ENCODE measurements around the gene NAPEPLD. TPM values are rescaled to one million over a fixed set of nuclear protein-coding genes. Genes with fewer than 3 reads are reported as not detected.
"Not testable (repeated sequence)": the region's sequence is repeated elsewhere in the genome, so short reads cannot be mapped to it uniquely, and the experiment has no call there.

The NAPEPLD gene
- total RNA-seq, 2 experiments from 2014 or later: 7.2 to 7.4 TPM

DNA sequence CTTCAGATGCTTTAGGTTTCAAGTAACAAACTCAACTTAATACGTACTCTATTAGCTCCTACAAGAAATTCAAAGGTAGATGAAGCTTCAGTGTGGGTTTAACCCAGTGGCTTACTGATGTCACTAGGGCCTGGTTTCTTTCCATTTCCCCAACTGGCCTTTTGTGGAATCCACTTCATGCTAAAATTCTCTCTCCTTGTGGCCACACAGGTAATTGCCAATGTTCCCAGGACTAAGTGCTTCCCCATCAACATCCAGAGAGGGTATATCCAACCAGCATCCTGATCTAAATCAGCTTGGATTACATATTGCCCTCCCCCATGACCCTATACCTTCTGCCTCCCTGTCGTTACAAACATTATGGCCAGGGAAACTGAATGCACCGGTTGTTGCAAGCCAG lies 85.0 kb downstream of the NAPEPLD start:
- Mint-ChIP-seq H3K27ac (no peak overlapping the region), H3K27me3 (no peaks in the 10 kb centered on the region), H3K4me1 (no peaks in the 10 kb centered on the region), H3K9me3 (no peaks in the 10 kb centered on the region), H3K4me3 (no peak overlapping the region), H3K36me3 (ENCODE audit: low read depth) (no peaks in the 10 kb centered on the region)
- no peak for DNase-seq
- CTCF ChIA-PET: no interaction called here
- POLR2A ChIA-PET: no interaction called here

DNA sequence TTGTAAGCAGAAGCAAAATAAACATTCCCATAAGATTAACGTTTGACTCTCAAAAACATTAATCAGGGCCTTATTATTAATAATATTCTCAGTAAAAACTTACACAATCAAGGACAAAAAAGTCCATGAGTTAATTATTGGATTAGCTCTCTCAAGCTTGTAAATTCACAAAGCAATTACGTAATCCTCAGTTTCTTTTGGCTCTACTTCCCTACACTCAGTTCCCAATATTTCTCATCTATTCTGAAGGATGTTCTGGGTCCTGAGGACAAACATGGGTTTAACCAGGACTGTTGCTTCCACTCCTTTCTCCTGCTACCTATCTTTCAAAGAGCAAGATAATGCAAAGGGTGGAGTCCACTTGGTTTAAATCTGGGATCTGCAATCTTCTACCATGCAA lies 89.4 kb downstream of the NAPEPLD start:
- no peaks in the 10 kb centered on the region for H3K4me1 Mint-ChIP-seq
- CTCF ChIA-PET: interaction anchor here (1.0 kb wide), 1 partner anchor 16 kb away, joined by 3 read pairs; the partner anchor contains the start of gene ARMC10
- H3K9me3 Mint-ChIP-seq: no peaks in the 10 kb centered on the region
- POLR2A ChIA-PET: no interaction called here
- no peak overlapping the region for H3K4me3 Mint-ChIP-seq
- H3K27me3 Mint-ChIP-seq: no peaks in the 10 kb centered on the region
- H3K27ac Mint-ChIP-seq: no peak overlapping the region
- H3K36me3 Mint-ChIP-seq (ENCODE audit: low read depth): no peaks in the 10 kb centered on the region
- DNase-seq: no peak

DNA sequence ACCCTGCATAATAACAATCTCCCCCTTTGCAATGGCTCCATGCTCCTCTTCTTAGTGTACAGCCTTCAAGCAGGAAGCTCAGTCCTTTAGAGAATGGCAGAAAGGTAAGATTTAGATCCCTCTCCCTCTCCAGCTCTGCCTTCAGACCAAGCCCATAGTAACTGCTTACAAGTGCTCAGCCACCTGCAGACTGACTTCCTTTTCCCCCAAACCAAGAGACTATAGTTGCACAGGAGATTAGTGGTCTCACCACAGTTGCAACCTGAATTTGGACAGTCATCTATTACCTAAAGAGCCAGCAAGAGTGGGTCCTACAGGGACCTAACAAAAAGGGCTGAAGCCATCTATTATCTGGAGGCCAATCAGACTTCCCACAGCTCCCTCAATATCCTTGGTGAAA lies 90.8 kb downstream of the NAPEPLD start:
- DNase-seq: no peak
- H3K27me3 Mint-ChIP-seq: no peaks in the 10 kb centered on the region
- H3K4me1 Mint-ChIP-seq: no peaks in the 10 kb centered on the region
- no peak overlapping the region for H3K4me3 Mint-ChIP-seq
- POLR2A ChIA-PET: no interaction called here
- CTCF ChIA-PET: no interaction called here
- no peaks in the 10 kb centered on the region for H3K9me3 Mint-ChIP-seq
- H3K36me3 Mint-ChIP-seq (ENCODE audit: low read depth): no peaks in the 10 kb centered on the region
- H3K27ac Mint-ChIP-seq: no peak overlapping the region

DNA sequence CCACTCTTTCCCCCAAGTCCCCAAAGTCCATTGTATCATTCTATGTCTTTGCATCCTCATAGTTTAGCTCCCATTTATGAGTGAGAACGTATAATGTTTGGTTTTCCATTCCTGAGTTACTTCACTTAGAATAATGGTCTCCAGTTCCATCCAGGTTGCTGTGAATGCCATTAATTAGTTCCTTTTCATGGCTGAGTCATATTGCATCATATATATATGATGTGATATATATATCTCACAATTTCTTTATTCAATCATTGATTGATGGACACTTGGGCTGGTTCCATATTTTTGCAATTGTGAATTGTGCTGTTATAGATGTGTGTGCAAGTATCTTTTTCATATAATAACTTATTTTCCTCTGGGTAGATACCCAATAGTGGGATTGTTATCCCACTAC lies 92.9 kb downstream of the NAPEPLD start:
- H3K27me3 Mint-ChIP-seq; H3K4me1 Mint-ChIP-seq; POLR2A ChIA-PET; H3K9me3 Mint-ChIP-seq; CTCF ChIA-PET; H3K36me3 Mint-ChIP-seq (ENCODE audit: low read depth); H3K4me3 Mint-ChIP-seq; DNase-seq; H3K27ac Mint-ChIP-seq: not testable (repeated sequence)

DNA sequence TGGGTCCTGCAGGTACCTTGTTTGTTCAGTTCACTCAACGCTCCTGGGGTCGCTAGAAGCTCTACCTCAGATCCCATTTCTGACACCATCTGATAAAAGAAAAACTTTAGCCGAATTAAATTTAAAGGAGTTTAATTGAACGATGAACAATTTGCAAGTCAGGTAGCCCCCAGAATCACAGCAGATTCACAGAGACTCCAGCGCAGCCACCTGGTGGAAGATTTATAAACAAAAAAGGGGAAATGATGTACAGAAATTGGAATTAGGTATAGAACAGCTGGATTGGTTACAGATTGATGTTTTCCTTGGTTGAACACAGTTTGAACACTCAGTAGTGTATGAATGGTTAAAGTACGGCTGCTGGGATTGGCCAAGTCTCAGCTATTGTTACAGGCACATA lies 97.4 kb downstream of the NAPEPLD start:
- no peak for DNase-seq
- Mint-ChIP-seq H3K4me1 (no peaks in the 10 kb centered on the region), H3K9me3 (peaks cover 14% of the 10 kb centered on the region), H3K4me3 (no peak overlapping the region), H3K36me3 (ENCODE audit: low read depth) (peaks cover 3% of the 10 kb centered on the region), H3K27ac (no peak overlapping the region), H3K27me3 (no peaks in the 10 kb centered on the region)
- POLR2A ChIA-PET: no interaction called here
- CTCF ChIA-PET: no interaction called here

Other genes with a start within 250 kb of the NAPEPLD start
- under 1 TPM; 0.30 to 0.58 TPM for gene LRRC17, start 236.1 kb downstream of the NAPEPLD start, total RNA-seq
- under 1 TPM; 0.15 to 0.17 TPM for gene FBXL13, start 74.3 kb downstream of the NAPEPLD start, total RNA-seq
- 10 to 100 TPM; 28.3 to 32.9 TPM for gene ARMC10, start 74.0 kb downstream of the NAPEPLD start, total RNA-seq
- gene PMPCB, start 148.3 kb upstream of the NAPEPLD start, total RNA-seq: 10 to 100 TPM; 59.5 to 60.7 TPM
- gene DNAJC2, start 195.7 kb upstream of the NAPEPLD start, total RNA-seq: 10 to 100 TPM; 31.4 to 32.1 TPM
- gene PSMC2, start 198.5 kb upstream of the NAPEPLD start, total RNA-seq: 100 to 1,000 TPM; 139 to 143 TPM

Data from activated CD4-positive, alpha-beta T cell treated with anti-CD3 and anti-CD28 coated beads, Interleukin-2, amount 10 ng/mL, durations not matched to agents 7 days and 5 days (primary cell).